ENCODE measurements around the gene CDH26.

DNA sequence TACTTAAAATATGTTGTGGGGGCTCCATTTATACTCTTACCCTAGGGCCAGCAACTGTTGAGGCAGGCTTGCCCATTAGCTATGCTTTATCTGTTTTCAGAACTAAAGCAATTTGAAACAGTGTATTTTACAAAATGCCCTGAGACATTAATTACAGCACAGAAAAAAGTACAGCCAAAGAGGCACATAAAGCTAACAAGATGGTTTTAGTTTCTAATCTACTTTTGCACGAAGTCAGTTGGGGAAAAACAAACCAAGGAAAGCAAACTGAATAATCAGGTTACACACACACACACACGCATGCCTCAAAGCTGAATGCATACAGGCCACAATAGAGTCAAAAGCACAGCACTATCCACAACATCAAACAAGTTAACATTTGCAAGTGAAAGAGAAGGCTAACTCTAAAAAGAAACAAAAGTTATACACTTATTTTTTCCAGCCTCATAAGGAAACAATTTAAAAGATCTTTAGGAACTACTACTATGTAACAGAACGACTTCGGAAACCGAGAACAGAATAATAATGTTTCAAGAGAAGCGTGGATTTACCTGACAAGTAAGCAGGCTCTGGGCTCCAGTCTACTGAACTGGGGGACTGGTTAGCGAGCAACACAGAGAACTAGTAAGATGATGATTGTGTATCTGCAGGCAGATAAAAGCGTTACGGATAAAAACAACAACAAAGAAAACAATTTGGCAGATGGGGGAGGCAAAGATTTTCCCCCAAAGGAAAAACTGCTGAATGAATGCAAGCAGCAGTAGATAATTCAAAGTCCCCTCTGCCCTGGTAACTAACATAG lies 26.5 kb upstream of the CDH26 start:
- TF ChIP-seq JUN (CRISPR knock-in tag; IDR thresholded peaks at IDR 0.05) (no peak), NR1H2 (CRISPR knock-in tag; IDR thresholded peaks at IDR 0.05) (no peak), CREB1 (CRISPR knock-in tag; IDR thresholded peaks at IDR 0.05) (no peak), ZNF263 (CRISPR knock-in tag; IDR thresholded peaks at IDR 0.05; ENCODE audit: low read depth) (no peak), ZNF121 (CRISPR knock-in tag; IDR thresholded peaks at IDR 0.05) (no peak)
- TF ChIP-seq, protein P1, sequence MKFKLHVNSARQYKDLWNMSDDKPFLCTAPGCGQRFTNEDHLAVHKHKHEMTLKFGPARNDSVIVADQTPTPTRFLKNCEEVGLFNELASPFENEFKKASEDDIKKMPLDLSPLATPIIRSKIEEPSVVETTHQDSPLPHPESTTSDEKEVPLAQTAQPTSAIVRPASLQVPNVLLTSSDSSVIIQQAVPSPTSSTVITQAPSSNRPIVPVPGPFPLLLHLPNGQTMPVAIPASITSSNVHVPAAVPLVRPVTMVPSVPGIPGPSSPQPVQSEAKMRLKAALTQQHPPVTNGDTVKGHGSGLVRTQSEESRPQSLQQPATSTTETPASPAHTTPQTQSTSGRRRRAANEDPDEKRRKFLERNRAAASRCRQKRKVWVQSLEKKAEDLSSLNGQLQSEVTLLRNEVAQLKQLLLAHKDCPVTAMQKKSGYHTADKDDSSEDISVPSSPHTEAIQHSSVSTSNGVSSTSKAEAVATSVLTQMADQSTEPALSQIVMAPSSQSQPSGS (CRISPR knock-in tag; IDR thresholded peaks at IDR 0.05; ENCODE audit: borderline replicate concordance, low read depth) = no peak
- TF ChIP-seq, protein P2, sequence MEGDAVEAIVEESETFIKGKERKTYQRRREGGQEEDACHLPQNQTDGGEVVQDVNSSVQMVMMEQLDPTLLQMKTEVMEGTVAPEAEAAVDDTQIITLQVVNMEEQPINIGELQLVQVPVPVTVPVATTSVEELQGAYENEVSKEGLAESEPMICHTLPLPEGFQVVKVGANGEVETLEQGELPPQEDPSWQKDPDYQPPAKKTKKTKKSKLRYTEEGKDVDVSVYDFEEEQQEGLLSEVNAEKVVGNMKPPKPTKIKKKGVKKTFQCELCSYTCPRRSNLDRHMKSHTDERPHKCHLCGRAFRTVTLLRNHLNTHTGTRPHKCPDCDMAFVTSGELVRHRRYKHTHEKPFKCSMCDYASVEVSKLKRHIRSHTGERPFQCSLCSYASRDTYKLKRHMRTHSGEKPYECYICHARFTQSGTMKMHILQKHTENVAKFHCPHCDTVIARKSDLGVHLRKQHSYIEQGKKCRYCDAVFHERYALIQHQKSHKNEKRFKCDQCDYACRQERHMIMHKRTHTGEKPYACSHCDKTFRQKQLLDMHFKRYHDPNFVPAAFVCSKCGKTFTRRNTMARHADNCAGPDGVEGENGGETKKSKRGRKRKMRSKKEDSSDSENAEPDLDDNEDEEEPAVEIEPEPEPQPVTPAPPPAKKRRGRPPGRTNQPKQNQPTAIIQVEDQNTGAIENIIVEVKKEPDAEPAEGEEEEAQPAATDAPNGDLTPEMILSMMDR (IDR thresholded peaks at IDR 0.05) = no peak

Data from WTC11 (cell line).